ENCODE measurements around the gene ZYX.

DNA sequence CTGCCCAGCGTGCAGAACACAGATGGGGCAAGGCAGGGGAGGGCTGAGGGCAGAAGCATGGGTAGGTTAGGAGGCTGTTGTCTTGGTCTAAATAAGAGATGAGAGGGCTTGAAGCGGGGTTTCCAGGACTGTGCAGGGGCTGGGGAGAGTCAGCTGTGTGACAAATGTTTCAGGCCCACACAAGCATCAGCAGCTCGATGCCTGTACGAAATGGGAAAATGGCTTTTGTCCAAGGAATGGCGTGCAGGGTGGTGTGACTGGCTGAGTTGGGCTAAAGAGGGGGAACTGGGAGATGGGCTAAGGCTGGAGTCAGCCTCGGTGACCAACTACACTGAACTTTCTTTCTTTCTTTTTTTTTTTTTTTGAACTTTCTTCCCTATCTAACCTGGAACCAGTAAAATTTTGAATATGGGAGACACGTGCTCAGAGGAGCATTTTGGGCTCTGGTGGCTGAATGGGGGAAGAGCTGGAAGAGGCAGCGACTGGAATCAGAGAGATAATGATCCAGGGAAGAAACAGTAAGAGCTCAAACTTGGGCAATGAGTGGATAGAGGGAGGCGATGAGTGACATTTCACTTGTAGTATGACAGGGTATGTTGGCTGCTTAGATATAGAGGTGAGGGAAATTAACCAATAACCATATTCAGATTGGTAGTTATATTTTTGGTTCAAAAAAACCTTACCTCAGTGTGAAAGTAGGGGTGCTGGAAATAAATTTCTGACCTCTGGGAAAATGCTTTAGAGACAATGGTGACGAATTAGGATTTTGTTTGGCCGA, 37.7 kb downstream of the ZYX start:
- TF ChIP-seq, protein P1, sequence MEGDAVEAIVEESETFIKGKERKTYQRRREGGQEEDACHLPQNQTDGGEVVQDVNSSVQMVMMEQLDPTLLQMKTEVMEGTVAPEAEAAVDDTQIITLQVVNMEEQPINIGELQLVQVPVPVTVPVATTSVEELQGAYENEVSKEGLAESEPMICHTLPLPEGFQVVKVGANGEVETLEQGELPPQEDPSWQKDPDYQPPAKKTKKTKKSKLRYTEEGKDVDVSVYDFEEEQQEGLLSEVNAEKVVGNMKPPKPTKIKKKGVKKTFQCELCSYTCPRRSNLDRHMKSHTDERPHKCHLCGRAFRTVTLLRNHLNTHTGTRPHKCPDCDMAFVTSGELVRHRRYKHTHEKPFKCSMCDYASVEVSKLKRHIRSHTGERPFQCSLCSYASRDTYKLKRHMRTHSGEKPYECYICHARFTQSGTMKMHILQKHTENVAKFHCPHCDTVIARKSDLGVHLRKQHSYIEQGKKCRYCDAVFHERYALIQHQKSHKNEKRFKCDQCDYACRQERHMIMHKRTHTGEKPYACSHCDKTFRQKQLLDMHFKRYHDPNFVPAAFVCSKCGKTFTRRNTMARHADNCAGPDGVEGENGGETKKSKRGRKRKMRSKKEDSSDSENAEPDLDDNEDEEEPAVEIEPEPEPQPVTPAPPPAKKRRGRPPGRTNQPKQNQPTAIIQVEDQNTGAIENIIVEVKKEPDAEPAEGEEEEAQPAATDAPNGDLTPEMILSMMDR (IDR thresholded peaks at IDR 0.05): no peak
- no peak for TF ChIP-seq POLR2A (IDR thresholded peaks at IDR 0.05)
